ENCODE measurements around the gene DGCR8.

DGCR8 gene

DNA sequence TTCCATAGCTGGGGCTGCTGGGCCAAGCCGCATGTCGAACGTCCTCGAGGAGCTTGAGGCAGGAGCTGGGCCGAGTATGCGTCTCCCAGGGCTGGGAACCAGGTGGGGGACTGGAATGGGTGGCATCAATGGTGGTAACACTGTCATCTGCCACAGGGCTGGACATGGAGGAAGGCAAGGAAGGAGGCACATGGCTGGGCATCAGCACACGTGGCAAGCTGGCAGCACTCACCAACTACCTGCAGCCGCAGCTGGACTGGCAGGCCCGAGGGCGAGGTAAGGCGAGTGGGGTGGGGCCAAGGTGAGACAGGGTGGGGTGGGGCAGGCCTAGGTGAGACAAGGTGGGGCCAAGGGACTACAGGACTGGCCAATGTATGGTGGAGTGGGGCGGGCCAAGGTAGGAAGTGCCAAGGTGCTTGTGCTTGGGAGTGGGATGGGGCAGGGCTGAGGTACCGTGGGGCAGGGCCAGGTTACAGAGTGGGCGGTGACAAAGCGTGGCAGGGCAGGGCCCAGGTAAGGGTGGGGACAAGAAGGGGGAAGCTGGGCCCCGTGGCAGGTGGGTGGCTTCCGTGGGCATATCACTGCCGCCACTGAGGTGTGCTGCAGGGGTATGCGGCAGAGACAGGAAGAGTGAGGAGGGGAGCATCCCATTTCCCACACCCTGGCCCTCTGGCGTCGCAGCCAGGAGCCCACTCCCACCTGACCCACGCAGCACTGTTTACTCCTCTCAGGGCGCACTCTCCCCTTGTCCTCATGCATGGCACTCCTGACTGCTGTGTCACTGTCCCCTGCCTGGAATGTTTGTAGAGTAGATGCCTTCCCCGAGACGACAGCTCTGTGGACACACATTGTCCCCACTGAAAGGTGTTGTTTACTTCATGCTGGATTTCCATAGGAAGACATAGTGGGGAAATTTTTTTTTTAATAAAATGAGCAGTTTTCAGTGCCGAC lies 27.5 kb upstream of the DGCR8 start:
- no peak for DNase-seq (ENCODE audit: low spot score)

DNA sequence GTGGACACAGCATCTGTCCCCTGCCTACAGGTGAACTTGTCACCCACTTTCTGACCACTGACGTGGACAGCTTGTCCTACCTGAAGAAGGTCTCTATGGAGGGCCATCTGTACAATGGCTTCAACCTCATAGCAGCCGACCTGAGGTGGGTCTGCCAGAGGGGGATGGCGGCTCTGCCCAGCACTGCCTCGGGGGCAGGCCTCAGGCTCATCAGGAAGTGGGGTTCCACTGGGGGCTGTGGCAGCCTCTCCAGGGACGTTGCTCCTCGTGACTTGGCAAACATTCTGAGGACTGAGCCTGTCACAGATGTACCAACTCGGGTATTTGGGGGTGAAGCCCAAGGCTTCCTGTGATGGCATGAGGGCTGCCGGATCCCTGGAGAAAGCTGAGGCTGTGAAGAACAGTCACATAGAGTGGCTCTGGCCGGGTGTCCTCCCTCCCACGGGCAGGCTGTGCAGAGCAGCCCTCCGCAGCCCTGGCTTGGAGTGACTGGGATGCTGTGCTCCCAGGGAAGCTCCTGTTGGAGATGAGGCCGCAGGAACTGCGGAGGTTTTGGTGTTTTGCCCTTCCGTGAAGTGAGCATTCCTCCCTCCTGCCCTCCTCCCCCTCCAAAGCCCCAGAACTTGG lies 26.5 kb upstream of the DGCR8 start:
- DNase-seq (ENCODE audit: low spot score) = no peak

DNA sequence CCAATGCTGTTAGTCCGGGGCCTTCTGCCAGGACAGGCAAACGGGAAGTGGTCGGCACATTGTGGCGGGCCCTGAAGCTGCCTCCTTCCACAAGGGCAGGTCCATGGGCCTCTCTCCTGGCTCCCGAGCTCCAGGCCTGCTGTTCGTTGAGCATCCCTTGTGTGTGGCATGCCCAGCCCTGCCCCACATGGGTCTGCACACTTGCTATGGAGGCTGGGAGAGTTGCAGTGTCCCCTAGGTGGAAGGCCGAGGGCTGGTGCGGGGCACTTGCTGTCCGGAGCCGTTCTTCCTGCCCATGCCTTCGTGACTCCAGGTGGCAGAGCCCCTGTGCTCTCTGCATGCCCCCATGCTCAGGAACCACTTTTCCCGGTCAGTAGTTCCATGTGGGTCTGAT lies 26.0 kb upstream of the DGCR8 start:
- DNase-seq (ENCODE audit: low spot score) = no peak

DNA sequence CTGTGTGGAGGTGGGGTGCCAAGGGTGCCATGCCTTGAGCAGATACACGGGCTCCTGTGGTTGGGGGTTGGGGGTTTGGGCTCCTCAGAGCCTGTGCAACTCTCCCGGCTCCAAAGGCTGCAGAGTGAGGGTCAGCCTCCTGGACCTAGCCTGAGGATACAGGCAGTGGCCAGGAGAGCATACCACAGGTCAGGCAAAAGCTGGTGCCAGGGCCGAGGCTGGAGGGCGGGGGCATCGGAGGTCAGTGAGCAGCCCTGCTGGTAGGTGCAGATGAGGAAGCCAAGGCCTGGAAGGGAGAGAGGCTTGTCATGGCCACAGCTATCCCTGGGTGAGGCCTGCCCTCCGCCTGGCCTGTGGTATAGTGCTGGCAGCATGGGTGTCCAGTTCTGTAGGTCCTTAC lies 25.6 kb upstream of the DGCR8 start:
- DNase-seq (ENCODE audit: low spot score) = no peak

- DNase-seq (ENCODE audit: low spot score) = no peak
These were observed 24.9 kb upstream of the DGCR8 start for GRCh38 chr22:20055144-20055543.

DNA sequence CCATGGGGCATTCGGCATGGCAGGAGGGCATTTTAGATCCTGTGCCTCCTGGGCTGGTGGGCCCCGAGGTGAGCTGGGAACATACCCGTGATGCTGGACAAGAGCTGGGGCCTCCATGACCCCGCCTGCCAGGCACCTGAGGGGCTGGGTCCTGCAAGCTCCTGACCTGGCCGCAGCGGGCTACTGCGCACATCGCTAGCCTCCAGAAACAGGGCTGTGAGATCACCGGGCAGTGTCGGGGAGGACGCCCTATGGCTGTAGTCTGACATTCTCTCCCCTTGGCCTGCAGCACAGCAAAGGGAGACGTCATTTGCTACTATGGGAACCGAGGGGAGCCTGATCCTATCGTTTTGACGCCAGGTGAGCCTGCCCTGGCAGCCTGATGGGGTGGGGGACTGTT lies 24.4 kb upstream of the DGCR8 start:
- no peak for DNase-seq (ENCODE audit: low spot score)

DNA sequence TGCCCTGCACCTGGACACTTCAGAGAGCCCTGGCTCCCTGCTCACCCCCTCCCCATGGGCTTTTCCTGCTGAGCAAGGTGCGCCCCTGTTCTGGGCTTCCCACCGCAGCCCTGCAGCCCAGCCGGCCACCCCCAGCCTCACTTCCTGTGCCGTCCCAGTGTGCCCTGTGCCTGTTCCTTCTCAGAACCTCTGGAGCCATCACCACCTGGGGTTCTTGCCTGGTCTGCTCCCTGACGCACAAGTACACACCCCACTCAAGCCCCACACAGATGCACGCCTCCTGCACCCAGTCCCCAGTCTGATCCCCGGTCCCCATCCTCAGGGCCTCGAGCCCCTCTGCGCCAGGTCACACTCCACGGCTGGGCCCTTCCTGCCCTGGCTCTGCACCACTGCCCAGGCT lies 23.9 kb upstream of the DGCR8 start:
- DNase-seq (ENCODE audit: low spot score) = no peak

DNA sequence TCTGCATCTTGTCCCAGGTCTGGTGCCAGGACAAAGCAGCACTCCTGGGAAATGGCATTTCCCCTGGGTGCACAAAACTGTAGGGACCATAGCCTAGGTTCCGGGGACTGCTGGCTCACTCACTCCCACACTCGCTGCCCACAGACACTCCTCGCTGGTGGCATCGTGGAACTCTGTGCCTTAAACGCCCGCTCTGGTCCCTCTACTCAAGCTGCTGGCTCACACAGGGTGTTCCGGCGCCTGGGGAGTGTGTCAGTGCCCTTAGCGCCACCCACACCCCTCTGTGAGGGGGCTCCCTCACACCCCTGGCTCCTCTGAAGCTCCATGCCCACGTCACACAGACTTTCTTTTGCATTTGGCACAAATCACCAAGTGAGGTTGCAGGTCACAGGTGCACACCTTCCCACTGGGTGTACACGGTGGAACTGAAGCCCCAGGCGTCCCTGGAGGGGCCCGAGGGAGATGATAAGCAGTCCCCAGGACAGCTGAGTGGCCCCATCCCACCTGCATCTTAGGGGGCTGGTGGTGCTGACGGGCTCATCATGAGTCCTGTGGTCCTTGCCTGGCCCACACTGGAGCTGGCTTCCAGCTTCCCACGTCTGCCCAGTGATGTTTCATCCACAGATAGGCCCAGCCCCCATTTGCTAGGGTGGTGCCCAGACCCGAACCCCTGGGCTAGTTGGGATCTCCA lies 23.2 kb upstream of the DGCR8 start:
- no peak for DNase-seq (ENCODE audit: low spot score)

- no peak for DNase-seq (ENCODE audit: low spot score)
These were observed 22.3 kb upstream of the DGCR8 start for GRCh38 chr22:20057596-20058268.

DNA sequence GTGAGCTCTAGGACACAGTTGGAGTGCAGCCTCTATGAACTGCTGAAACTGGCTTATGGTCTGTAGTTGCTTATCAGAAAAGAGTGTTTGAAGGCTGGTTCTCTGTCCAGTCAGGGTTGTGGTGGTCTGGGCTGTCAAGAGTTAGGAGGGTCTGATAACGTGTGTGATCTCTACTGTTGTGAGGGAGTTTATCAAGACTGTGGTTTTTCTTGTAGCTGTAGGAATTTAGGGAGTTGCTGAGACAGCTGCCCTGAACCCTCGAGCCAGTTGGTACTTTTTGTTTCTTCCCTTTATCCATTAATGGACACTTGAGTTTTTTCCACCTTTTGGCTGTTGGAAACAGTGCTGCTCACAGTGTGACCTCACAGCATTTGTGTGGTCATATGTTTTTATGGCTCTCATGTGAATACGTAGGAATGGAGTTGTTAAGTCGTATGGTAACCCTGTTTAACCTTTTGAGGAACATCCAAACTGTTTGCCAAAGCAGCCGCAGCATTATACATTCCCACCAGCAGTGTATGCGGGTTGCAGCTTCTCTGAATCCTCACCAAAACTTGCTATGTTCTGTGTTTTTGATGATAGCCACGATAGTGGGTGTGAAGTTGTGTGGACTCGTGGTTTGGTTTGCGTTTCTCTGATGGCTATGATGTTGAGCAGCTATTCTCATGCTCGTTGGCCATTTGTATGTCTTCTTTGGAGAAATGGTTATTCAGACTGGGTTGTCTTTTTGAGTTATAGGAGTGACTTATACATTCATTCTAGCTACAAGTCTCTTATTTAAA lies 20.9 kb upstream of the DGCR8 start:
- no peak for DNase-seq (ENCODE audit: low spot score)

- no peak for DNase-seq (ENCODE audit: low spot score)
These were observed 19.2 kb upstream of the DGCR8 start for GRCh38 chr22:20060700-20061480.

DNA sequence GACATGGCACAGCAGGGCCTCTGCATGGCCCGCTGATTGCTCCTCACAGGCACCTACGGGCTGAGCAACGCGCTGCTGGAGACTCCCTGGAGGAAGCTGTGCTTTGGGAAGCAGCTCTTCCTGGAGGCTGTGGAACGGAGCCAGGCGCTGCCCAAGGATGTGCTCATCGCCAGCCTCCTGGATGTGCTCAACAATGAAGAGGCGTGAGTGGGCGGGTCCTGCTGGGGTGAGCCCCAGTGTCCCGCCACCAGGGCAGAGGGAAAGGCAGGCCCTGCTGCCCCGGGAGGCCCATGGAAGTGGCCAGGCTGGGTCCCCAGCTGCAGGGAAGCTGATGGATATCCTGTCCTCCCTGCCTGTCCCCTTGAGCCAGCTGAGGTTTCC lies 18.6 kb upstream of the DGCR8 start:
- DNase-seq (ENCODE audit: low spot score) = no peak

DNA sequence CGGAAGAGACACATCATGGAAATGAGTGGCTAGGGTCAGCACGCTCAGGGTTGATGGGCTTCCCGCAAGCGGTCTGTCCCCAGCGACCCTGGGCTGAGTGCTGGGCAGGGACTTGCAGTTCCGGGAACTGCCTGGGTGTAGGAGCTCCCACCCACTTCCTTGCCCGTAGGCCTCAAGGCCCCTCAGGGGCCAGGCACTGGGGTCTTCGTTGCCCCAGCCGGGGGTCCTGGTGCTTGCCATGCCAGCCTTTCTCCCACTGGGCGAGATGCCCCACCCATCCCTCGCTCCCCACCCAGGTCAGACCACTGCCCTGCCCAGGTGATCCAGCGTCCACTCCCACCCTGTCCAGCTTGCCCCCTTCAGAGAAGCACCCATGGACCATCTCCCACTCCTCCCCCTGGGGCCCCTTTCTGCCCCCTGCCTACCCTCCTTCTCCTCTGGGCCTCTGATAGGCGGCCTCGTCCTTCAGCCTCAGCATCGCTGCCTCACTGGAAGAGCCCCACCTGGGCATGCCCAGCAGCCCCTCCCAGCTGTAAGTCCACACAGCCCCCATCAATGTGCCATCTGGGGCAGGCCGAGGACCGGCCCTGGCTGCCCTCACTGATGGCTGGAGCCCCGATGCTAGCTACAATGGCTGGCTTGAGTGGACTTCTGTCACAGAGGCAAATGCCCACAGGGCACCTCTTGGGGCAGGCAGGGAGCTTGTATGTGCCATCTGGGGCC lies 17.8 kb upstream of the DGCR8 start:
- no peak for DNase-seq (ENCODE audit: low spot score)

DNA sequence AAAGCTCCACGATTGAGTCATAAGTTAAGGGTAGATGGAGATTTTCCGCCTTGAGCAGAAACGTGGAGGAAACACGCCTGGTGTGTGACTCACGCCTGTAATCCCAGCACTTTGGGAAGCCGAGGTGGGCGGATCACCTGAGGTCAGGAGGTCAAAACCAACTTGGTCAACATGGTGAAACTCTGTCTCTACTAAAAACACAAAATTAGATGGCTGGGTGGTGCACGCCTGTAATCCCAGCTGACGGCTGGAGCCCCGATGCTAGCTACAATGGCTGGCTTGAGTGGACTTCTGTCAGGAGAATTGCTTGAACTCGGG lies 17.3 kb upstream of the DGCR8 start:
- no peak for DNase-seq (ENCODE audit: low spot score)

- no peak for DNase-seq (ENCODE audit: low spot score)
These were observed 16.5 kb upstream of the DGCR8 start for GRCh38 chr22:20063271-20064139.

DNA sequence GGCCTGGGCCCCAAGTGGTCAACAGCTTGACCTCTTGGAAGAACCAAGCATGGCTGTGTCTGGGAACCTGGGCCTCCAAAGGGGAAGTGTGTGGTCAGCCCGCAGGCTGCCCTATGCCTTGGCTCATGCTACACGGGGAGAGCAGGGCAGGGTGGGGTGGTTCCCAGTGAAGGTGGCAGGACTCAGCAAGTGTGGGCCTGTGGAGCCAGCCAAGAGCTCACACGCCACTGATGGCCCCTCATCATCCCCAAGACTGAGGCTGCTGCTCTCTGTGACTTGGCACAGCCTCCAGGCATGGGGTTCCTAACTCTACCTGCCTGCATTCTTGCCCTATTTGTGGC lies 15.9 kb upstream of the DGCR8 start:
- DNase-seq (ENCODE audit: low spot score) = no peak

DNA sequence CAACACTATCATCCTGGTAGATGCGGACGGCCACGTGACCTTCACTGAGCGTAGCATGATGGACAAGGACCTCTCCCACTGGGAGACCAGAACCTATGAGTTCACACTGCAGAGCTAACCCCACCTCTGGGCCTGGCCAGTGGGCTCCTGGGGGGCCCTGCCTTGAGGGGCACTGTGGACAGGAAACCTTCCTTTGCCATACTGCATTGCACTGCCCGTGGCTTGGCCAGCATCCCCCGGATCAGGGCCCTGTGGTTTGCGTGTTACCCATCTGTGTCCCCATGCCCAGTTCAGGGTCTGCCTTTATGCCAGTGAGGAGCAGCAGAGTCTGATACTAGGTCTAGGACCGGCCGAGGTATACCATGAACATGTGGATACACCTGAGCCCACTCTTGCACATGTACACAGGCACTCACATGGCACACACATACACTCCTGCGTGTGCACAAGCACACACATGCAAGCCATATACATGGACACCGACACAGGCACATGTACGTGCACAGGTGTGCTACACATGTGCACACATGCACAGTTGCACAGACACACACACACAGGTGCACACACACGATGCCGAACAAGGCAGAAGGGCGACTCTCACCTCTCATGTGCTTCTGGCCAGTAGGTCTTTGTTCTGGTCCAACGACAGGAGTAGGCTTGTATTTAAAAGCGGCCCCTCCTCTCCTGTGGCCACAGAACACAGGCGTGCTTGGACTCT lies 15.3 kb upstream of the DGCR8 start:
- DNase-seq (ENCODE audit: low spot score) = no peak

DNA sequence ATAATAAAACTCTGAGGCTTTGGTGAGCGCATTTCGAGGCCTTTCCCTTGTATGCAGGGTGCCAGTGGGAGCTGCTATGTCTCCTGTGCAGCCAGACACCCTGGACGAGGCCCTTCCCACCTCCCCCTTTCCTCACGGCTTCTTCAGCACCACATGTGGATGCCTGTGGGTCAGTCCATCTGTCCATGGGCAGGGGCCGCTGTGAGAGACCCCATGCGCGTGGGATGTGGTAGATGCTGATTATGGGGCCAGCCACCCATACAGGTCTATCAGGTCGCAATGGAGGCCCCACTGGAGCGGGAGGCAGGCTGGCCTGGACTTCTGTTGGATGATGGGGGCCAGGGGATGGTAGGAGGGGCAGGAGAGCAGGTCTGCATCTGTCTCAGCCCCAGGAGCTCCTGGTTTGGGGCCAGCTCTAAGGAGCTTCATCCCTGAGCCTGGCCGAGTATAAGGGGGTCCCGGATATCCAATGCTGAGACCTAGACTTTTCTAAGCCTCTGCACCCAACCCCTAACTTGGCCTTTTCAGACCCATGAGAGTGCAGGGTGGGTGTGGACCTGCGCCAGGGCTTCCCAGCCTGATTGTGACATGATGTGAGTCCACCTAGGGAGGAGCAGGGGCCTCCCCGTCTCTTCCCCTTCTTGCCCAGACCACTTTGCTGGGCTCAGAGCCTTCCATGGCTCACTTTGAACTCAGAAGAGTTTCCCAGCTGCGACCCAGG lies 14.0 kb upstream of the DGCR8 start:
- no peak for DNase-seq (ENCODE audit: low spot score)
